Smooth muscle cell (in vitro differentiated cells): ENCODE results near the gene THAP10. TPM values are rescaled to one million over a fixed set of nuclear protein-coding genes. Genes with fewer than 3 reads are reported as not detected.

Source experiments
- DNase-seq: peaks from one replicate; lab custom pipeline; 2025; ENCODE audit not compliant: unreplicated experiment; lab: John Stamatoyannopoulos, UW
- H2AFZ ChIP-seq: fragments of 200-600 bp; sonication (generic); 2 replicates; pipeline ENCODE4 v1.6.0; 2016; ENCODE audit warnings: antibody characterized with exemption, low read depth, mild to moderate bottlenecking
- H3F3A ChIP-seq: fragments of 200-600 bp; sonication (generic); 2 replicates; pipeline ENCODE4 v1.6.0; 2017; ENCODE audit warnings: antibody characterized with exemption, low read depth
- H3K27ac ChIP-seq: fragments of 200-600 bp; sonication (generic); 2 replicates; pipeline ENCODE4 v1.5.1; 2016; ENCODE audit warnings: low read depth, mild to moderate bottlenecking
- H3K27me3 ChIP-seq: fragments of 200-600 bp; sonication (generic); 2 replicates; pipeline ENCODE4 v1.6.1; 2016; ENCODE audit warnings: low read depth, mild to moderate bottlenecking
- H3K36me3 ChIP-seq: fragments of 200-600 bp; sonication (generic); 2 replicates; pipeline ENCODE4 v1.5.1; 2016; ENCODE audit warnings: low read depth
- H3K4me1 ChIP-seq: fragments of 200-600 bp; sonication (generic); 2 replicates; pipeline ENCODE4 v1.5.1; 2016; ENCODE audit warnings: low read depth
- H3K4me2 ChIP-seq: fragments of 200-600 bp; sonication (generic); 2 replicates; pipeline ENCODE4 v1.6.0; 2016; ENCODE audit warnings: mild to moderate bottlenecking
- H3K4me3 ChIP-seq: fragments of 200-600 bp; sonication (generic); 2 replicates; pipeline ENCODE4 v1.5.1; 2016; ENCODE audit warnings: mild to moderate bottlenecking
- H3K79me2 ChIP-seq: fragments of 200-600 bp; sonication (generic); 2 replicates; pipeline ENCODE4 v1.6.0; 2016; ENCODE audit warnings: low read depth, mild to moderate bottlenecking
- H3K9ac ChIP-seq: fragments of 200-600 bp; sonication (generic); 2 replicates; pipeline ENCODE4 v1.6.0; 2016; ENCODE audit warnings: low read depth
- H3K9me3 ChIP-seq: fragments of 200-600 bp; sonication (generic); replicated peaks from 2 replicates; pipeline ENCODE4 v1.5.1; 2016; ENCODE audit warnings: low read depth
- H4K20me1 ChIP-seq: fragments of 200-600 bp; sonication (generic); 2 replicates; pipeline ENCODE4 v1.6.0; 2016; ENCODE audit warnings: low read depth
- CTCF ChIP-seq: fragments of 200-600 bp; sonication (generic); IDR thresholded peaks from 2 replicates; pipeline ENCODE4 v1.5.1; 2017; ENCODE audit warnings: borderline replicate concordance, mild to moderate bottlenecking, antibody characterized with exemption; ENCODE audit not compliant: insufficient read depth, poor library complexity, severe bottlenecking
- WGBS: methylation state at CpG from one replicate; pipeline ENCODE4 v1.1.7; 2016; ENCODE audit warnings: low lambda C conversion rate; 5-methylcytosine and 5-hydroxymethylcytosine counted together
- polyA plus RNA-seq: library from polyadenylated mRNA; unstranded; fragments of >200 nt; fragmentation: Nextera tagmentation; extraction: Ambion mirVana; gene quantifications from 2 replicates; pipeline ENCODE4 v1.2.1, GENCODE V29; 2016
- total RNA-seq: library from RNA; depleted of rRNA; stranded (reverse); fragments of >200 nt; gene quantifications from 2 replicates; pipeline ENCODE4 v1.2.3, GENCODE V29; 2014

The THAP10 gene
- total and polyA plus RNA-seq, 2 experiments from 2014 or later, result 2.0 to 2.1 TPM

GRCh38 chr15:70917955-70918354, 25.7 kb upstream of the THAP10 start:
- Histone ChIP-seq H2AFZ (no peak overlapping the region), H3K36me3 (no peaks in the 10 kb centered on the region), H3F3A (no peaks in the 10 kb centered on the region), H3K9ac (no peak overlapping the region), H3K9me3 (no peaks in the 10 kb centered on the region), H4K20me1 (no peaks in the 10 kb centered on the region), H3K4me3 (no peak overlapping the region), H3K4me1 (no peaks in the 10 kb centered on the region), H3K27me3 (no peaks in the 10 kb centered on the region), H3K4me2 (no peak overlapping the region), H3K27ac (no peak overlapping the region), H3K79me2 (no peaks in the 10 kb centered on the region)
- no peak for TF ChIP-seq CTCF
- 94% methylated on average over 6 of the region's 6 CpGs for WGBS
- DNase-seq, result no peak

GRCh38 chr15:70916531-70916930, 24.3 kb upstream of the THAP10 start:
- DNase-seq, result no peak
- Histone ChIP-seq H3K27ac (no peak overlapping the region), H3K9ac (no peak overlapping the region), H3F3A (no peaks in the 10 kb centered on the region), H3K4me3 (no peak overlapping the region), H2AFZ (no peak overlapping the region), H3K4me1 (no peaks in the 10 kb centered on the region), H3K9me3 (no peaks in the 10 kb centered on the region), H3K79me2 (no peaks in the 10 kb centered on the region), H4K20me1 (no peaks in the 10 kb centered on the region), H3K36me3 (no peaks in the 10 kb centered on the region), H3K4me2 (no peak overlapping the region), H3K27me3 (no peaks in the 10 kb centered on the region)
- 89% methylated on average over 10 of the region's 10 CpGs for WGBS
- TF ChIP-seq CTCF, result no peak

GRCh38 chr15:70912187-70912586, 20.0 kb upstream of the THAP10 start:
- TF ChIP-seq CTCF, result no peak
- Histone ChIP-seq H3F3A (no peaks in the 10 kb centered on the region), H3K4me2 (no peak overlapping the region), H3K36me3 (peaks cover 12% of the 10 kb centered on the region), H3K4me3 (no peak overlapping the region), H4K20me1 (no peaks in the 10 kb centered on the region), H3K27ac (no peak overlapping the region), H3K9ac (no peak overlapping the region), H3K4me1 (no peaks in the 10 kb centered on the region), H3K27me3 (no peaks in the 10 kb centered on the region), H3K79me2 (no peaks in the 10 kb centered on the region), H3K9me3 (no peaks in the 10 kb centered on the region), H2AFZ (no peak overlapping the region)
- WGBS, result 32% methylated on average over 1 of the region's 1 CpG
- no peak for DNase-seq

- H3K27ac ChIP-seq, result no peak overlapping the region
- H3K4me1 ChIP-seq, result no peaks in the 10 kb centered on the region
- H3K4me3 ChIP-seq, result no peak overlapping the region
- no peak for DNase-seq
- no peak for TF ChIP-seq CTCF
- peaks cover 13% of the 10 kb centered on the region for H3K36me3 ChIP-seq
- no peak overlapping the region for H3K9ac ChIP-seq
- WGBS, result 86% methylated on average over 1 of the region's 1 CpG
- no peaks in the 10 kb centered on the region for H3K27me3 ChIP-seq
- H3F3A ChIP-seq, result no peaks in the 10 kb centered on the region
- H4K20me1 ChIP-seq, result no peaks in the 10 kb centered on the region
- H3K79me2 ChIP-seq, result no peaks in the 10 kb centered on the region
- H3K4me2 ChIP-seq, result no peak overlapping the region
- no peaks in the 10 kb centered on the region for H3K9me3 ChIP-seq
- H2AFZ ChIP-seq, result no peak overlapping the region
Observed at GRCh38 chr15:70910958-70911357, 18.7 kb upstream of the THAP10 start.
